ENCODE data around the gene MAGI1. TPM values are rescaled to one million over a fixed set of nuclear protein-coding genes. Genes with fewer than 3 reads are reported as not detected.

MAGI1 gene
- polyA plus RNA-seq, 1 donor = 31.2 TPM

DNA sequence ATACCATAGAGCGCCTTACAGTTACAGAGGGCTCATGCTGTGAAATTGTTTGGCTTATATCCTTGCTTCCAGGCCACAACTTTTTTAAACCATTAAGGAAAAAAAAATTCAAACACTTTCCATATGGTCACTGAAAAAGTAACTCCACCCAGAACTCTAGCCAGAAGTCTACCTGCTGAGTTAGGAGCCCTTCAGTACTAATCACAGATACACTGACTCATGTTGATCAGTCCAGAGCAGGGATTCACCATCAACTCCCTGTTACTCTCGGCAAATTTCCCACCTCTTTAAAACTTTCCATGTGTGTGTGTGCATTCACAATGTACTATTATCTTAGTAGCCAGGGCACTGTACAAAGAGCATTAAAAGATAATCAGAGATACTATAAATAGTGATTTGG is 372.8 kb downstream of the MAGI1 start:
- no CpG with 5 or more reads among the region's 2 CpGs for WGBS (ENCODE audit: insufficient coverage, low lambda C conversion rate)

DNA sequence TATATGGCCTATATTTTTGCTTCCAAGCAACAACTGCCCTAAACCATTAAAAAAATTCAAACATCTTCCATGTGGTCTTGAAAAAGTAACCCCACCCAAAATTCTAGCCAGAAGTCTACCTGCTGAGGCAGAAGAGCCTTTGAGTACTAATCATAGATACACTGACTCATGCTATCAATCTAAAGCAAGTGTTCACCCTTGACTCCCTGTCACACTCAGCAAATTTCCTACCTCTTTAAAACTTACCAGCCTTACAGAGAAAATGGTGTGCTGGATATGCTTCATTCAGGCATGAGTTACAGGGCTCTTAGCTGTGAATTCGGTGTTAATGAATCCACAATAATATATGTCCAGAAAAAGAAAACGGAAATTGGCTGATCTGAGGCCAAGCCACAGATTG is 373.8 kb downstream of the MAGI1 start:
- Histone ChIP-seq H3K4me3 (ENCODE audit: low read length) (no peak overlapping the region), H3K27ac (ENCODE audit: low read length) (no peak overlapping the region), H3K9me3 (ENCODE audit: control insufficient read depth, low read depth, low read length) (no peaks in the 10 kb centered on the region), H3K36me3 (ENCODE audit: control insufficient read depth, insufficient read depth, low read length) (no peaks in the 10 kb centered on the region), H3K27me3 (ENCODE audit: control insufficient read depth, insufficient read depth, low read length) (no peaks in the 10 kb centered on the region), H3K4me1 (ENCODE audit: control insufficient read depth, insufficient read depth, low read length) (no peaks in the 10 kb centered on the region)
- DNase-seq = no peak
- WGBS (ENCODE audit: insufficient coverage, low lambda C conversion rate) = 100% methylated on average over 1 of the region's 2 CpGs

More for the DNA sequence above, 372.8 kb downstream of the MAGI1 start:
- Histone ChIP-seq H3K27me3 (ENCODE audit: control insufficient read depth, insufficient read depth, low read length) (no peaks in the 10 kb centered on the region), H3K36me3 (ENCODE audit: control insufficient read depth, insufficient read depth, low read length) (no peaks in the 10 kb centered on the region), H3K4me1 (ENCODE audit: control insufficient read depth, insufficient read depth, low read length) (no peaks in the 10 kb centered on the region), H3K4me3 (ENCODE audit: low read length) (no peak overlapping the region), H3K27ac (ENCODE audit: low read length) (no peak overlapping the region), H3K9me3 (ENCODE audit: control insufficient read depth, low read depth, low read length) (no peaks in the 10 kb centered on the region)
- DNase-seq = no peak

DNA sequence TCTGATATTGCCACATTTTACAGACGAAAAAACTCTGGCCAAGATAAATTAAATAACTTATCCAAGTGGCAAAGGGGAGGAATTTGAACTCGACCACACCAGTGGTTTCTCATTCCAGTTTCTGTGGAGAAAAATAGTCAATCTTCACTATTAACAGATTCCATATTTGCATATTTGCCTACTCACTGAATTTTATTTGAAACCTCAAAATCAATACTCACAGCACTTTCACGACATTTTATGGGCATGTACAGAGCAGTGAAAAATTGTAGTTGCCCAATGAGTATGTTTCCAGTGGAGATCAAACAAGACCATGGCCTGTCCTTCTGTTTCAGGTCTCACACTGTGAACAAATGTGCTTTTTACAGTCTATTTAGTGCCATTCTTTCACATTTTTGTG is 374.3 kb downstream of the MAGI1 start:
- no peaks in the 10 kb centered on the region for H3K9me3 ChIP-seq (ENCODE audit: control insufficient read depth, low read depth, low read length)
- no peak for DNase-seq
- no peaks in the 10 kb centered on the region for H3K4me1 ChIP-seq (ENCODE audit: control insufficient read depth, insufficient read depth, low read length)
- H3K36me3 ChIP-seq (ENCODE audit: control insufficient read depth, insufficient read depth, low read length) = no peaks in the 10 kb centered on the region
- H3K27ac ChIP-seq (ENCODE audit: low read length) = no peak overlapping the region
- no peak overlapping the region for H3K4me3 ChIP-seq (ENCODE audit: low read length)
- WGBS (ENCODE audit: insufficient coverage, low lambda C conversion rate) = 100% methylated on average over 2 of the region's 3 CpGs
- H3K27me3 ChIP-seq (ENCODE audit: control insufficient read depth, insufficient read depth, low read length) = no peaks in the 10 kb centered on the region

DNA sequence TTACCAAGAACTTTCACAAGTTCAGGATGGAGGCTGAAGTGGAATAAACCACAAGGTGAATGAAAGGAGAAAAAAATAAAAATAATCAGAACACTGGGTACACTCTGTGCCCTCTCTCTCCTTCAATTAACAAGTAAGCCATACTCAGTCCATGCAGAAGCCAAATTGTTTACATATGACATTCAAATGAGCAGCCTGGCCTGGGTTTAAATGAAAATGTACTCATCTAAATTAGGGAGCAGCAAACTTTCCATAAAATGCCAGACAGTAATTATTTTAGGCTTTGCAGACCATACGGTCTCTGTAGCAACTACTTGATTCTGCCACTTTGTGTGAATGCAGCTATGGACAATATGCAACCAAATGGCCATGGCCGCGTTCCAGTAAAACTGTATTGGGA is 376.6 kb downstream of the MAGI1 start:
- no peak overlapping the region for H3K4me3 ChIP-seq (ENCODE audit: low read length)
- no CpG with 5 or more reads among the region's 3 CpGs for WGBS (ENCODE audit: insufficient coverage, low lambda C conversion rate)
- H3K27ac ChIP-seq (ENCODE audit: low read length) = no peak overlapping the region
- no peaks in the 10 kb centered on the region for H3K4me1 ChIP-seq (ENCODE audit: control insufficient read depth, insufficient read depth, low read length)
- H3K9me3 ChIP-seq (ENCODE audit: control insufficient read depth, low read depth, low read length) = no peaks in the 10 kb centered on the region
- no peak for DNase-seq
- no peaks in the 10 kb centered on the region for H3K27me3 ChIP-seq (ENCODE audit: control insufficient read depth, insufficient read depth, low read length)
- H3K36me3 ChIP-seq (ENCODE audit: control insufficient read depth, insufficient read depth, low read length) = no peaks in the 10 kb centered on the region

DNA sequence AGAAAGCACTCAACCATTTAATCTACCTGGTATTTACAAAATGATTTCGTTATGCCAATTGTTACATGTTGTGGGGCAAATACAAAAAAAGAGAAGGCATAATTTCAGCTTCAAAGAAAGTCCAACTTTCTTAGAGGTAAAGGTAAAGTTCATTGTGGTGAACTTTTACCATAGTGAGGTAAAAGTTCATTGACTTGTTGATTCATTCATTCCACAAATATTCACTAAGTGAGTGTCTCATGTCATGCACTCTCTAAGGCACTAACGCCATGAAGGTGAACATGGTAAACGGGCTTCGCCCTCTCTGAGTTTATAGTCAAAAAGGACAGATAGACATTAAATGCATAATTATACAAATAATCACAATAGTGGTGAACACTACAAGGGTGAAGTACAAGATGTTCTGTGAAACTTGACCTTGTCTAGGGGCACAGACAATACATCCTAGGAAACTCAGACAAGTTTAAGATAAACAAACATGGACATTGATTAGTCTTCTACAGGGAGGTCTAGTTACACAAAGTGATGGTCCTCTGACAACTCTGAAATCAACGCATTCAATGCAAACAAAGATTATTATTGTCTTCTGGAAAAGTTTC is 378.6 kb downstream of the MAGI1 start:
- Histone ChIP-seq H3K36me3 (ENCODE audit: control insufficient read depth, insufficient read depth, low read length) (no peaks in the 10 kb centered on the region), H3K27ac (ENCODE audit: low read length) (no peak overlapping the region), H3K27me3 (ENCODE audit: control insufficient read depth, insufficient read depth, low read length) (no peaks in the 10 kb centered on the region), H3K4me1 (ENCODE audit: control insufficient read depth, insufficient read depth, low read length) (no peaks in the 10 kb centered on the region), H3K4me3 (ENCODE audit: low read length) (no peak overlapping the region), H3K9me3 (ENCODE audit: control insufficient read depth, low read depth, low read length) (no peaks in the 10 kb centered on the region)
- 100% methylated on average over 1 of the region's 5 CpGs for WGBS (ENCODE audit: insufficient coverage, low lambda C conversion rate)
- no peak for DNase-seq

DNA sequence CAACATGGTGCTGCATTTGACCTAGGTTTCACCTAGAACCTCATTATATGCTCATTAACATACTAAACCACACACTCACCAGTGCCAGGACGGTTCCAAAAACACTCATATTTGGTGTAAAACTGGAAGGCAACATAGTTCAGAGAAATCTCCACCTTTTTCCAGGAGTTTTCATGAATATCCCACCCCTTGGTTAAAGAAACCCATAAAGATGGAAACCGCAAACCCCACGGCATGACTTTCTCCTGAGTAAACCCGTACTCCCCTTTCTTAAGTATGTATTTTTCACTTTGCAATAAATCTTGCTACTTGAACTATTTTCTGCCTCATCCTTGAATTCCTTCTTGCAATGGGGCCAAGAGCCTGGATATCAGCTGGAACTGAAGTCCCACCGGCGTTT is 379.3 kb downstream of the MAGI1 start:
- no peaks in the 10 kb centered on the region for H3K27me3 ChIP-seq (ENCODE audit: control insufficient read depth, insufficient read depth, low read length)
- no peaks in the 10 kb centered on the region for H3K9me3 ChIP-seq (ENCODE audit: control insufficient read depth, low read depth, low read length)
- no peak overlapping the region for H3K4me3 ChIP-seq (ENCODE audit: low read length)
- DNase-seq = no peak
- no peak overlapping the region for H3K27ac ChIP-seq (ENCODE audit: low read length)
- no peaks in the 10 kb centered on the region for H3K4me1 ChIP-seq (ENCODE audit: control insufficient read depth, insufficient read depth, low read length)
- 100% methylated on average over 1 of the region's 6 CpGs for WGBS (ENCODE audit: insufficient coverage, low lambda C conversion rate)
- H3K36me3 ChIP-seq (ENCODE audit: control insufficient read depth, insufficient read depth, low read length) = no peaks in the 10 kb centered on the region

DNA sequence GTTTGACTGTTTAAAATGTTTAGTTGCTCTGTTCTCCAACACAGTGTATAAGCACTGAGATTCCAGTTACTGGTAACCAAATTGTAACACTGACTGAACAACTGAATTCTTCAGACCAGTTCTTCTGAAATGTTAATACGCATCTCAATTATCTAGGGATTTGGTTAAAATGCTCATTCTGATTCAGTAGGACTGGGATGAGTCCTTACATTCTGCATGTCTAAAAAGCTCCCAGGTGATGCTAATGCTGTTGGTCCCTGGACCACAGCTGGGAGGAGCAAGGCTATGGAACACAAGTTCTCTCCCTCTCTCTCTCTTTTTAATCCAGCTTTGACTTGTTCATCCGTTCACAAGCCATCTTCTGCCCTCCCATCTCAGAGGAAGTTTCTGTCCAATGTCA is 380.3 kb downstream of the MAGI1 start:
- no peaks in the 10 kb centered on the region for H3K36me3 ChIP-seq (ENCODE audit: control insufficient read depth, insufficient read depth, low read length)
- no peak overlapping the region for H3K4me3 ChIP-seq (ENCODE audit: low read length)
- no peak for DNase-seq
- H3K4me1 ChIP-seq (ENCODE audit: control insufficient read depth, insufficient read depth, low read length) = no peaks in the 10 kb centered on the region
- no peaks in the 10 kb centered on the region for H3K9me3 ChIP-seq (ENCODE audit: control insufficient read depth, low read depth, low read length)
- WGBS (ENCODE audit: insufficient coverage, low lambda C conversion rate) = no CpG with 5 or more reads among the region's 2 CpGs
- H3K27me3 ChIP-seq (ENCODE audit: control insufficient read depth, insufficient read depth, low read length) = no peaks in the 10 kb centered on the region
- no peak overlapping the region for H3K27ac ChIP-seq (ENCODE audit: low read length)

DNA sequence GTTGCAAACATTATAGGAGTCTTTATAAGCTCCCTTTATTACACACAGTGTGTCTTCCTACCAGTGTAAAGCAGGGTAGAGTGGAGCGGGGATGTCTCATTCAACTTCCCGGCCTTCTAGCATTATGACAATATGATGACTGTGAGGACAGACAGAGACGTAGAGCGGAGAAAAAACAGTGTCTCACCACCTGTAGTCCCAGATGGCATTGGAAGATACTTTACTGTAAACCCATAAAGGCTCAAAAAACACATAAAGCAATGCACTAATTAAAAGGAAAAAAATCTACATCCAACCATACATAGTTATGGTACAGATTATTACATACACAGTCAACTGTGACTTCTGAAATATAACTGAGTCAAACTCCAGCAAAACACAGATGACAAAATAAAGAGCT is 383.7 kb downstream of the MAGI1 start:
- Histone ChIP-seq H3K27ac (ENCODE audit: low read length) (no peak overlapping the region), H3K27me3 (ENCODE audit: control insufficient read depth, insufficient read depth, low read length) (no peaks in the 10 kb centered on the region), H3K4me1 (ENCODE audit: control insufficient read depth, insufficient read depth, low read length) (no peaks in the 10 kb centered on the region), H3K9me3 (ENCODE audit: control insufficient read depth, low read depth, low read length) (no peaks in the 10 kb centered on the region), H3K36me3 (ENCODE audit: control insufficient read depth, insufficient read depth, low read length) (no peaks in the 10 kb centered on the region), H3K4me3 (ENCODE audit: low read length) (no peak overlapping the region)
- DNase-seq = no peak
- no CpG with 5 or more reads among the region's 4 CpGs for WGBS (ENCODE audit: insufficient coverage, low lambda C conversion rate)

DNA sequence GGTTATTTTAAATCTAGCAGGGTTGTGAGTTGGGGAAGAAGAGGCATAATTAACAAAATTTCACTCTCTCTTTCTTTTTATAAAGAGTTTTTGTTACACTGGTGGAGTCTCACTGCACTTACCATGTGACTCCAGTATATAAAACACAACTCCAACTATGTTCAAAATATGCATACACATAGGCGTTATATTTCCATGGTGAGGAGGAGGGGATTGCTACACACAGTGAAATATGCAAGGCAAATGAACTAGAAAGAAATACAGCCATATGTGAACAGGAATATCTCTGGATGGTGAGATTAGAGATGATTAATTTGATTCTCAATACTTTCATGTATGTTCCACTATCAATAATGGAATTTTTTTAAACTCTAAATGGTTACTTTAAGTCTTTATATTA is 385.0 kb downstream of the MAGI1 start:
- WGBS (ENCODE audit: insufficient coverage, low lambda C conversion rate) = no CpG with 5 or more reads among the region's 1 CpG
- Histone ChIP-seq H3K27me3 (ENCODE audit: control insufficient read depth, insufficient read depth, low read length) (no peaks in the 10 kb centered on the region), H3K4me1 (ENCODE audit: control insufficient read depth, insufficient read depth, low read length) (no peaks in the 10 kb centered on the region), H3K4me3 (ENCODE audit: low read length) (no peak overlapping the region), H3K9me3 (ENCODE audit: control insufficient read depth, low read depth, low read length) (no peaks in the 10 kb centered on the region), H3K36me3 (ENCODE audit: control insufficient read depth, insufficient read depth, low read length) (no peaks in the 10 kb centered on the region), H3K27ac (ENCODE audit: low read length) (no peak overlapping the region)
- no peak for DNase-seq

DNA sequence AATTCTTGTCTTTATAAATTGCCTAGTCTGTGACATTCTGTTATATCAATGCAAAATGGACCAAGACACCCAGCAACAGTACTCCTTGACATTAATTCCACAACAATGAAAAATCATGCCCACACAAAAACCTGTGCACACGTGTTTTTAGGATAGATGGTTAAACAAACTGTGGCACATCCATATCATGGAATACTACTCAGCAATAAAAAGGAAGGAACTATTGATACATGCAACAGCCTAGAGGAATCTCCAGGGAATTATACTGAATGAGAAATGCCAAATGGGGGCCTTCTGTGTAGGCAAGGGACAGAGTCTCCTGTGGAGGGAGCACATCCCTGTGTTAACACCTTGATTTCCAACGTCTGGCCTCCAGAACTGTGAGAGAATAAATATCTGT is 388.5 kb downstream of the MAGI1 start:
- Histone ChIP-seq H3K4me3 (ENCODE audit: low read length) (no peak overlapping the region), H3K9me3 (ENCODE audit: control insufficient read depth, low read depth, low read length) (peaks cover 16% of the 10 kb centered on the region), H3K27me3 (ENCODE audit: control insufficient read depth, insufficient read depth, low read length) (no peaks in the 10 kb centered on the region), H3K36me3 (ENCODE audit: control insufficient read depth, insufficient read depth, low read length) (no peaks in the 10 kb centered on the region), H3K4me1 (ENCODE audit: control insufficient read depth, insufficient read depth, low read length) (no peaks in the 10 kb centered on the region), H3K27ac (ENCODE audit: low read length) (no peak overlapping the region)
- no CpG with 5 or more reads among the region's 2 CpGs for WGBS (ENCODE audit: insufficient coverage, low lambda C conversion rate)
- no peak for DNase-seq

DNA sequence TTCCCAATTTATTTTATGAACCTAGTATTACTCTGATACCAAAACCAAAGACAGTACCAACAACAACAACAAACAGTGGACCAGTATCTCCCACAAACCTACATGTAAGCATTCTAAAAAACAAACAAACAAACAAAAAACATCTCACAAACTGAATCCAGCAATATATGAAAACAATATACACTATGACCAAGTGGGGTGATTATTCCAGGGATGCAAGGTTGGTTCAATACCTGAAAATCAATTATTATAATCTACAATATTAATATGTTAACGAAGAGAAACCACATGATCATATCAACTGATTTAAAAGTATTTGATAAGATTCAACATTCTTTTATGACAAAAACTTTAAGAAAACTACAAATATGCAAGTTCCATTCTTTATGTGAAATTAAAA is 391.3 kb downstream of the MAGI1 start:
- Histone ChIP-seq H3K9me3 (ENCODE audit: control insufficient read depth, low read depth, low read length) (peaks cover 16% of the 10 kb centered on the region), H3K4me1 (ENCODE audit: control insufficient read depth, insufficient read depth, low read length) (no peaks in the 10 kb centered on the region), H3K36me3 (ENCODE audit: control insufficient read depth, insufficient read depth, low read length) (no peaks in the 10 kb centered on the region), H3K27ac (ENCODE audit: low read length) (no peak overlapping the region), H3K27me3 (ENCODE audit: control insufficient read depth, insufficient read depth, low read length) (no peaks in the 10 kb centered on the region), H3K4me3 (ENCODE audit: low read length) (no peak overlapping the region)
- WGBS (ENCODE audit: insufficient coverage, low lambda C conversion rate) = 80% methylated on average over 1 of the region's 1 CpG
- no peak for DNase-seq

Measured in large intestine (tissue), 3 donors.